WTC11 (cell line): ENCODE results near the gene GABBR2.

ENCODE experiments used
- ESRRA ChIP-seq: sonication (generic); formaldehyde crosslinking; IDR thresholded peaks from 2 replicates; pipeline ENCODE4 v1.8.1; 2022; ENCODE audit warnings: mild to moderate bottlenecking, missing genetic modification reagents, borderline replicate concordance
- FOXK1 ChIP-seq: sonication (generic); formaldehyde crosslinking; IDR thresholded peaks from 2 replicates; pipeline ENCODE4 v1.8.0; 2022; ENCODE audit warnings: mild to moderate bottlenecking, moderate library complexity, missing genetic modification reagents
- IRF2 ChIP-seq: sonication (generic); formaldehyde crosslinking; IDR thresholded peaks from 2 replicates; pipeline ENCODE4 v1.8.0; 2022; ENCODE audit warnings: low read depth, missing genetic modification reagents, borderline replicate concordance
- NFE2L1 ChIP-seq: sonication (generic); formaldehyde crosslinking; IDR thresholded peaks from 2 replicates; pipeline ENCODE4 v1.8.1; 2023; ENCODE audit warnings: missing genetic modification reagents
- SMAD4 ChIP-seq: sonication (generic); formaldehyde crosslinking; IDR thresholded peaks from 2 replicates; pipeline ENCODE4 v1.8.0; 2022; ENCODE audit warnings: mild to moderate bottlenecking, missing genetic modification reagents
- TP53 ChIP-seq: sonication (generic); formaldehyde crosslinking; IDR thresholded peaks from 2 replicates; pipeline ENCODE4 v1.8.1; 2023; ENCODE audit warnings: mild to moderate bottlenecking, missing genetic modification reagents
- ZNF396 ChIP-seq: fragments of 250-450 bp; sonication (Bioruptor Pico); IDR thresholded peaks from 2 replicates; pipeline ENCODE4 v1.8.0; 2021; ENCODE audit warnings: mild to moderate bottlenecking, moderate library complexity, borderline replicate concordance
- ZNF416 ChIP-seq: fragments of 250-450 bp; sonication (Bioruptor Pico); IDR thresholded peaks from 2 replicates; pipeline ENCODE4 v1.9.0; 2021; ENCODE audit warnings: mild to moderate bottlenecking, inconsistent platforms
- TF ChIP-seq, protein P1 (sequence below): fragments of 200-600 bp; IDR thresholded peaks from 2 replicates; pipeline ENCODE4 v1.8.0; 2022; ENCODE audit warnings: antibody characterized with exemption
- TF ChIP-seq, protein P2 (sequence below): sonication (generic); formaldehyde crosslinking; IDR thresholded peaks from 2 replicates; pipeline ENCODE4 v1.8.1; 2022; ENCODE audit warnings: mild to moderate bottlenecking, missing genetic modification reagents, moderate library complexity, borderline replicate concordance
- TF ChIP-seq, protein P3 (sequence below): sonication (generic); formaldehyde crosslinking; conservative IDR thresholded peaks from 2 replicates; pipeline ENCODE4 v1.8.1; 2023; ENCODE audit warnings: mild to moderate bottlenecking, low read depth, missing genetic modification reagents, moderate library complexity
- TF ChIP-seq, protein P4 (sequence below): sonication (generic); formaldehyde crosslinking; IDR thresholded peaks from 2 replicates; pipeline ENCODE4 v1.8.0; 2022; ENCODE audit warnings: mild to moderate bottlenecking, missing genetic modification reagents
- TF ChIP-seq, protein P5 (sequence below): sonication (generic); formaldehyde crosslinking; conservative IDR thresholded peaks from 2 replicates; pipeline ENCODE4 v1.8.1; 2022; ENCODE audit warnings: mild to moderate bottlenecking, missing genetic modification reagents
- TF ChIP-seq, protein P6 (sequence below): sonication (generic); formaldehyde crosslinking; IDR thresholded peaks from 2 replicates; pipeline ENCODE4 v1.8.1; 2022; ENCODE audit warnings: low read depth, mild to moderate bottlenecking, moderate library complexity, missing genetic modification reagents, borderline replicate concordance

DNA sequence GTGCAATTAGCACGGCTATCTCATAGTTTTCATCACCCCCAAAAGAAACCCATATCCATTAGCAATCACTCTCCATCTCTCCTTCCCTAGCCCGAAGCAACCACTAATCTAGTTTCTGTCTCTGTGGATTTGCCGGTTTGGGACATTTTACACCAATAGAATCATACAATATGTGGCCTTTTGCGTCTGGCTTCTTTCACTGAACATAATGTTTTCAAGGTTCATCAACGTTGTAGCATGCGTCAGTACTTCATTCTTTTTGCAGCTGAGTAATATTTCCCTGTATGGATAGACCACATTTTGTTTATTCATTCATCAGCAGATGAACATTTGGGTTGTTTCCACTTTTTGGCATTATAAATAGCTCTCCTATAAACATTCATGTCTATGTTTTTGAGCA, 377.9 kb downstream of the GABBR2 start:
- TF ChIP-seq FOXK1: no peak
- TF ChIP-seq, protein P1, sequence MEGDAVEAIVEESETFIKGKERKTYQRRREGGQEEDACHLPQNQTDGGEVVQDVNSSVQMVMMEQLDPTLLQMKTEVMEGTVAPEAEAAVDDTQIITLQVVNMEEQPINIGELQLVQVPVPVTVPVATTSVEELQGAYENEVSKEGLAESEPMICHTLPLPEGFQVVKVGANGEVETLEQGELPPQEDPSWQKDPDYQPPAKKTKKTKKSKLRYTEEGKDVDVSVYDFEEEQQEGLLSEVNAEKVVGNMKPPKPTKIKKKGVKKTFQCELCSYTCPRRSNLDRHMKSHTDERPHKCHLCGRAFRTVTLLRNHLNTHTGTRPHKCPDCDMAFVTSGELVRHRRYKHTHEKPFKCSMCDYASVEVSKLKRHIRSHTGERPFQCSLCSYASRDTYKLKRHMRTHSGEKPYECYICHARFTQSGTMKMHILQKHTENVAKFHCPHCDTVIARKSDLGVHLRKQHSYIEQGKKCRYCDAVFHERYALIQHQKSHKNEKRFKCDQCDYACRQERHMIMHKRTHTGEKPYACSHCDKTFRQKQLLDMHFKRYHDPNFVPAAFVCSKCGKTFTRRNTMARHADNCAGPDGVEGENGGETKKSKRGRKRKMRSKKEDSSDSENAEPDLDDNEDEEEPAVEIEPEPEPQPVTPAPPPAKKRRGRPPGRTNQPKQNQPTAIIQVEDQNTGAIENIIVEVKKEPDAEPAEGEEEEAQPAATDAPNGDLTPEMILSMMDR: no peak
- TF ChIP-seq TP53 (CRISPR knock-in tag): no peak
- no peak for TF ChIP-seq NFE2L1 (CRISPR knock-in tag)
- TF ChIP-seq SMAD4 (CRISPR knock-in tag): no peak
- TF ChIP-seq, protein P2, sequence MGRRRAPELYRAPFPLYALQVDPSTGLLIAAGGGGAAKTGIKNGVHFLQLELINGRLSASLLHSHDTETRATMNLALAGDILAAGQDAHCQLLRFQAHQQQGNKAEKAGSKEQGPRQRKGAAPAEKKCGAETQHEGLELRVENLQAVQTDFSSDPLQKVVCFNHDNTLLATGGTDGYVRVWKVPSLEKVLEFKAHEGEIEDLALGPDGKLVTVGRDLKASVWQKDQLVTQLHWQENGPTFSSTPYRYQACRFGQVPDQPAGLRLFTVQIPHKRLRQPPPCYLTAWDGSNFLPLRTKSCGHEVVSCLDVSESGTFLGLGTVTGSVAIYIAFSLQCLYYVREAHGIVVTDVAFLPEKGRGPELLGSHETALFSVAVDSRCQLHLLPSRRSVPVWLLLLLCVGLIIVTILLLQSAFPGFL: no peak
- TF ChIP-seq, protein P3, sequence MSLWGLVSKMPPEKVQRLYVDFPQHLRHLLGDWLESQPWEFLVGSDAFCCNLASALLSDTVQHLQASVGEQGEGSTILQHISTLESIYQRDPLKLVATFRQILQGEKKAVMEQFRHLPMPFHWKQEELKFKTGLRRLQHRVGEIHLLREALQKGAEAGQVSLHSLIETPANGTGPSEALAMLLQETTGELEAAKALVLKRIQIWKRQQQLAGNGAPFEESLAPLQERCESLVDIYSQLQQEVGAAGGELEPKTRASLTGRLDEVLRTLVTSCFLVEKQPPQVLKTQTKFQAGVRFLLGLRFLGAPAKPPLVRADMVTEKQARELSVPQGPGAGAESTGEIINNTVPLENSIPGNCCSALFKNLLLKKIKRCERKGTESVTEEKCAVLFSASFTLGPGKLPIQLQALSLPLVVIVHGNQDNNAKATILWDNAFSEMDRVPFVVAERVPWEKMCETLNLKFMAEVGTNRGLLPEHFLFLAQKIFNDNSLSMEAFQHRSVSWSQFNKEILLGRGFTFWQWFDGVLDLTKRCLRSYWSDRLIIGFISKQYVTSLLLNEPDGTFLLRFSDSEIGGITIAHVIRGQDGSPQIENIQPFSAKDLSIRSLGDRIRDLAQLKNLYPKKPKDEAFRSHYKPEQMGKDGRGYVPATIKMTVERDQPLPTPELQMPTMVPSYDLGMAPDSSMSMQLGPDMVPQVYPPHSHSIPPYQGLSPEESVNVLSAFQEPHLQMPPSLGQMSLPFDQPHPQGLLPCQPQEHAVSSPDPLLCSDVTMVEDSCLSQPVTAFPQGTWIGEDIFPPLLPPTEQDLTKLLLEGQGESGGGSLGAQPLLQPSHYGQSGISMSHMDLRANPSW (CRISPR knock-in tag): no peak
- TF ChIP-seq, protein P4, sequence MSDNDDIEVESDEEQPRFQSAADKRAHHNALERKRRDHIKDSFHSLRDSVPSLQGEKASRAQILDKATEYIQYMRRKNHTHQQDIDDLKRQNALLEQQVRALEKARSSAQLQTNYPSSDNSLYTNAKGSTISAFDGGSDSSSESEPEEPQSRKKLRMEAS: no peak
- TF ChIP-seq, protein P5, sequence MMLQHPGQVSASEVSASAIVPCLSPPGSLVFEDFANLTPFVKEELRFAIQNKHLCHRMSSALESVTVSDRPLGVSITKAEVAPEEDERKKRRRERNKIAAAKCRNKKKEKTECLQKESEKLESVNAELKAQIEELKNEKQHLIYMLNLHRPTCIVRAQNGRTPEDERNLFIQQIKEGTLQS (CRISPR knock-in tag): no peak
- no peak for TF ChIP-seq IRF2
- no peak for TF ChIP-seq ZNF396 (CRISPR knock-in tag)
- no peak for TF ChIP-seq ESRRA (CRISPR knock-in tag)
- TF ChIP-seq ZNF416: no peak
- TF ChIP-seq, protein P6, sequence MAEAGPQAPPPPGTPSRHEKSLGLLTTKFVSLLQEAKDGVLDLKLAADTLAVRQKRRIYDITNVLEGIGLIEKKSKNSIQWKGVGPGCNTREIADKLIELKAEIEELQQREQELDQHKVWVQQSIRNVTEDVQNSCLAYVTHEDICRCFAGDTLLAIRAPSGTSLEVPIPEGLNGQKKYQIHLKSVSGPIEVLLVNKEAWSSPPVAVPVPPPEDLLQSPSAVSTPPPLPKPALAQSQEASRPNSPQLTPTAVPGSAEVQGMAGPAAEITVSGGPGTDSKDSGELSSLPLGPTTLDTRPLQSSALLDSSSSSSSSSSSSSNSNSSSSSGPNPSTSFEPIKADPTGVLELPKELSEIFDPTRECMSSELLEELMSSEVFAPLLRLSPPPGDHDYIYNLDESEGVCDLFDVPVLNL (CRISPR knock-in tag): no peak
